ENCODE data around the gene STON2. TPM values are rescaled to one million over a fixed set of nuclear protein-coding genes. Genes with fewer than 3 reads are reported as not detected.
A peak's percentile ranks its signal among the peaks of the same experiment; 100 is the strongest.

The STON2 gene
- total and polyA plus RNA-seq, 2 donors from 2014 or later, result 14.8 to 86.6 TPM

- no peak for DNase-seq
- no peak for FAIRE-seq
- H3K4me3 ChIP-seq (ENCODE audit: low read length in 3 of 3), result no peak overlapping the region
- H3K4me1 ChIP-seq (ENCODE audit: control insufficient read depth in 2 of 3, insufficient read depth in 2 of 3, low read depth in 1 of 3, low read length in 3 of 3), result peaks cover 0 to 11% (median 7%) of the 10 kb centered on the region in 3 donors
- H3K27ac ChIP-seq (ENCODE audit: low read depth in 2 of 2, low read length in 2 of 2), result no peak overlapping the region
- intact Hi-C loops (cut with DNase I), result no loop called here
- H3K36me3 ChIP-seq (ENCODE audit: control insufficient read depth in 2 of 3, insufficient read depth in 3 of 3, low read length in 3 of 3), result no peaks in the 10 kb centered on the region
- H3K9ac ChIP-seq (ENCODE audit: low read length in 3 of 3), result no peak overlapping the region
- TF ChIP-seq CTCF (IDR thresholded peaks at IDR 0.05; ENCODE audit: borderline replicate concordance, extremely low read depth, insufficient read depth), result no peak
- no peaks in the 10 kb centered on the region for H3K9me3 ChIP-seq (ENCODE audit: control insufficient read depth in 2 of 3, insufficient read depth in 1 of 3, low read length in 3 of 3)
- no peaks in the 10 kb centered on the region for H3K27me3 ChIP-seq (ENCODE audit: control insufficient read depth, insufficient read depth, low read length)
Observed at GRCh38 chr14:81319314-81319713, 80.8 kb downstream of the STON2 start.

GRCh38 chr14:81315341-81315740, 84.8 kb downstream of the STON2 start:
- peak in 3 of 5 donors; percentile 43 to 54 (median 53) for DNase-seq
- Histone ChIP-seq H3K27ac (ENCODE audit: low read depth in 2 of 2, low read length in 2 of 2) (no peak overlapping the region), H3K9ac (ENCODE audit: low read length in 3 of 3) (no peak overlapping the region), H3K9me3 (ENCODE audit: control insufficient read depth in 2 of 3, insufficient read depth in 1 of 3, low read length in 3 of 3) (no peaks in the 10 kb centered on the region), H3K36me3 (ENCODE audit: control insufficient read depth in 2 of 3, insufficient read depth in 3 of 3, low read length in 3 of 3) (no peaks in the 10 kb centered on the region), H3K27me3 (ENCODE audit: control insufficient read depth, insufficient read depth, low read length) (no peaks in the 10 kb centered on the region), H3K4me3 (ENCODE audit: low read length in 3 of 3) (no peak overlapping the region), H3K4me1 (ENCODE audit: control insufficient read depth in 2 of 3, insufficient read depth in 2 of 3, low read depth in 1 of 3, low read length in 3 of 3) (peaks cover 0 to 11% (median 5%) of the 10 kb centered on the region in 3 donors)
- intact Hi-C loops (cut with DNase I), result no loop called here
- no peak for FAIRE-seq
- TF ChIP-seq CTCF (IDR thresholded peaks at IDR 0.05; ENCODE audit: borderline replicate concordance, extremely low read depth, insufficient read depth), result no peak

- Histone ChIP-seq H3K36me3 (ENCODE audit: control insufficient read depth in 2 of 3, insufficient read depth in 3 of 3, low read length in 3 of 3) (no peaks in the 10 kb centered on the region), H3K4me1 (ENCODE audit: control insufficient read depth in 2 of 3, insufficient read depth in 2 of 3, low read depth in 1 of 3, low read length in 3 of 3) (peaks cover 0 to 11% (median 5%) of the 10 kb centered on the region in 3 donors), H3K27me3 (ENCODE audit: control insufficient read depth, insufficient read depth, low read length) (no peaks in the 10 kb centered on the region), H3K9me3 (ENCODE audit: control insufficient read depth in 2 of 3, insufficient read depth in 1 of 3, low read length in 3 of 3) (no peaks in the 10 kb centered on the region), H3K4me3 (ENCODE audit: low read length in 3 of 3) (no peak overlapping the region), H3K27ac (ENCODE audit: low read depth in 2 of 2, low read length in 2 of 2) (no peak overlapping the region), H3K9ac (ENCODE audit: low read length in 3 of 3) (no peak overlapping the region)
- intact Hi-C loops (cut with DNase I), result no loop called here
- no peak for TF ChIP-seq CTCF (IDR thresholded peaks at IDR 0.05; ENCODE audit: borderline replicate concordance, extremely low read depth, insufficient read depth)
- DNase-seq (no peak), FAIRE-seq (no peak)
Observed at GRCh38 chr14:81314443-81315175, 85.5 kb downstream of the STON2 start.

Measured in kidney (tissue), 14 donors.